Kidney (tissue), 14 donors: ENCODE results near the gene VPS8. TPM values are rescaled to one million over a fixed set of nuclear protein-coding genes. Genes with fewer than 3 reads are reported as not detected.
A peak's percentile ranks its signal among the peaks of the same experiment; 100 is the strongest.

Source experiments
- DNase-seq, 5 donors: peaks; one replicate each; pipeline ENCODE4 v3.0.0-alpha.2; 2013 to 2020
- FAIRE-seq: peaks from 2 replicates; lab custom pipeline; 2012; peaks lifted over from hg19 to GRCh38; lab: Jason Lieb, UNC
- H3K27ac ChIP-seq, 2 donors: one replicate each; pipeline ENCODE4 v1.7.0; 2013; ENCODE audit warnings: low read depth in 2 of 2, low read length in 2 of 2, inconsistent platforms in 1 of 2
- H3K27me3 ChIP-seq: one replicate; pipeline ENCODE4 v1.7.1; 2013; ENCODE audit warnings: low read length, inconsistent platforms; ENCODE audit not compliant: control insufficient read depth, insufficient read depth
- H3K36me3 ChIP-seq, 3 donors: one replicate each; pipeline versions ENCODE4 v1.7.0 to v1.7.1; 2013; ENCODE audit warnings: low read length in 3 of 3, control low read depth in 1 of 3, inconsistent platforms in 1 of 3; ENCODE audit not compliant: insufficient read depth in 3 of 3, control insufficient read depth in 2 of 3
- H3K4me1 ChIP-seq, 3 donors: one replicate each; pipeline versions ENCODE4 v1.7.0 to v1.7.1; 2013; ENCODE audit warnings: low read length in 3 of 3, inconsistent platforms in 1 of 3, low read depth in 1 of 3; ENCODE audit not compliant: control insufficient read depth in 2 of 3, insufficient read depth in 2 of 3
- H3K4me3 ChIP-seq, 3 donors: one replicate each; pipeline versions ENCODE4 v1.7.0 to v1.8.1; 2013; ENCODE audit warnings: low read length in 3 of 3, control low read depth in 1 of 3, inconsistent platforms in 1 of 3
- H3K9ac ChIP-seq, 3 donors: one replicate each; pipeline versions ENCODE4 v1.7.0 to v1.7.1; 2013; ENCODE audit warnings: low read length in 3 of 3, control low read depth in 1 of 3, inconsistent platforms in 1 of 3
- H3K9me3 ChIP-seq, 3 donors: one replicate each; pipeline versions ENCODE4 v1.7.0 to v1.7.1; 2013; ENCODE audit warnings: low read length in 3 of 3, control low read depth in 1 of 3, inconsistent platforms in 1 of 3; ENCODE audit not compliant: control insufficient read depth in 2 of 3, insufficient read depth in 1 of 3
- intact Hi-C: fragments of 100-400 bp; cut with DNase I; formaldehyde crosslinking; loops from one replicate; pipeline ENCODE4 v1.11.1; 2022
- polyA plus RNA-seq: library from polyadenylated mRNA; stranded (reverse); fragments of 350-450 nt; fragmentation: Illumina TruSeq; extraction: RNeasy Lipid Tissue Mini Kit (QIAGEN cat#74804); gene quantifications from one replicate; pipeline ENCODE4 v1.2.3, GENCODE V29; 2014; ENCODE audit warnings: low read depth, low replicate concordance; ENCODE audit not compliant: insufficient read depth
- total RNA-seq: library from RNA; stranded (reverse); fragmentation: NEBNext Ultra II Directional; extraction: Animal tissue kit (Norgen Biotek cat#: 25700); gene quantifications from one replicate; pipeline ENCODE4 v1.2.1, GENCODE V29; 2021
- TF ChIP-seq, protein P1 (sequence below): IDR thresholded peaks from 3 replicates; pipeline ENCODE4 v1.5.1; 2012; ENCODE audit warnings: mild to moderate bottlenecking, moderate library complexity, borderline replicate concordance; ENCODE audit not compliant: insufficient read depth; ENCODE audit errors: extremely low read depth
- donor health status: control.
- donor health status: control.
- donor health status: control.
- donor health status: control.
- donor health status: control.
- donor health status: DM: yes; HTN: yes; CAD: no.
- donor health status: Normal renal cell carcinoma (clear cell type).

VPS8 gene
- total and polyA plus RNA-seq, 2 donors from 2014 or later: 10.8 to 55.0 TPM

DNA sequence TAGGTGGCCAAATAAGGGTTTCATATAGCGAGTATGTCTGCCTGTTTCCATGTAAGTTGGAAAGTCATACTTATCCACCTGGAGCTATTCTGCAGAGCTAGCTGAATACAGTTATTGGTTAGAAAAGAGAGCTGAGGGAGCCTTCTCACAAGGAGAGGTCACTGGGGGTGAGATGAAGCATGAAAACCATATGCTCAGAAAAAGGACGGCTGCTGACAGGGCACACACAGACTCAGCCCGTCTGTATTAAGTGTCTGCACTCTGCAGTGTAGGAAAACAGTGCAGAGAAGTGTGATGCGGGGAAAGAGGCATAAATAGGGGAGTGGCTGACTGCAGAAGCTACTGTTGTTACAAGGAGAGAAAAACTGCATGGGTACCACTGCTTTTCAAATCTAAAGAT is 282.7 kb downstream of the VPS8 start:
- H3K4me3 ChIP-seq: no peak overlapping the region
- no peaks in the 10 kb centered on the region for H3K36me3 ChIP-seq
- FAIRE-seq (no peak), DNase-seq (peak in 1 of 5 donors; percentile 48)
- no peak overlapping the region for H3K9ac ChIP-seq
- intact Hi-C loops: no loop called here
- H3K27me3 ChIP-seq: no peaks in the 10 kb centered on the region
- TF ChIP-seq, protein P1, sequence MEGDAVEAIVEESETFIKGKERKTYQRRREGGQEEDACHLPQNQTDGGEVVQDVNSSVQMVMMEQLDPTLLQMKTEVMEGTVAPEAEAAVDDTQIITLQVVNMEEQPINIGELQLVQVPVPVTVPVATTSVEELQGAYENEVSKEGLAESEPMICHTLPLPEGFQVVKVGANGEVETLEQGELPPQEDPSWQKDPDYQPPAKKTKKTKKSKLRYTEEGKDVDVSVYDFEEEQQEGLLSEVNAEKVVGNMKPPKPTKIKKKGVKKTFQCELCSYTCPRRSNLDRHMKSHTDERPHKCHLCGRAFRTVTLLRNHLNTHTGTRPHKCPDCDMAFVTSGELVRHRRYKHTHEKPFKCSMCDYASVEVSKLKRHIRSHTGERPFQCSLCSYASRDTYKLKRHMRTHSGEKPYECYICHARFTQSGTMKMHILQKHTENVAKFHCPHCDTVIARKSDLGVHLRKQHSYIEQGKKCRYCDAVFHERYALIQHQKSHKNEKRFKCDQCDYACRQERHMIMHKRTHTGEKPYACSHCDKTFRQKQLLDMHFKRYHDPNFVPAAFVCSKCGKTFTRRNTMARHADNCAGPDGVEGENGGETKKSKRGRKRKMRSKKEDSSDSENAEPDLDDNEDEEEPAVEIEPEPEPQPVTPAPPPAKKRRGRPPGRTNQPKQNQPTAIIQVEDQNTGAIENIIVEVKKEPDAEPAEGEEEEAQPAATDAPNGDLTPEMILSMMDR: no peak
- H3K4me1 ChIP-seq: no peaks in the 10 kb centered on the region
- H3K27ac ChIP-seq: no peak overlapping the region
- H3K9me3 ChIP-seq: no peaks in the 10 kb centered on the region

Other genes starting within 250 kb of the VPS8 start
- 37.9 TPM for gene MAGEF1, start 100.1 kb upstream of the VPS8 start, total RNA-seq
- 50.0 TPM for gene MAGEF1, start 100.1 kb upstream of the VPS8 start, polyA plus RNA-seq